Dendritic cell treated with granulocyte-macrophage colony-stimulating factor and Interleukin-4, amounts not matched to agents 40 ng/mL and 50 ng/mL, for 4 days (primary cell): ENCODE measurements around the gene GID8.

Experiments used
- H3K27ac Mint-ChIP-seq: one replicate; pipeline ENCODE4 v1.8.0; 2022; ENCODE audit warnings: mild to moderate bottlenecking, mixed read lengths
- H3K27me3 Mint-ChIP-seq: one replicate; pipeline ENCODE4 v1.8.0; 2022; ENCODE audit warnings: mild to moderate bottlenecking, mixed read lengths
- H3K36me3 Mint-ChIP-seq: one replicate; pipeline ENCODE4 v1.8.0; 2022; ENCODE audit warnings: low read depth, mixed read lengths
- H3K4me1 Mint-ChIP-seq: one replicate; pipeline ENCODE4 v1.8.0; 2022; ENCODE audit warnings: low read depth, mixed read lengths
- H3K4me3 Mint-ChIP-seq: one replicate; pipeline ENCODE4 v1.8.0; 2022; ENCODE audit warnings: mild to moderate bottlenecking, moderate library complexity, mixed read lengths
- H3K9me3 Mint-ChIP-seq: one replicate; pipeline ENCODE4 v1.8.0; 2022; ENCODE audit warnings: mixed read lengths
- intact Hi-C: fragments of 100-400 bp; cut with micrococcal nuclease; formaldehyde crosslinking; loops from one replicate; pipeline ENCODE4 v1.15.0; 2022

Gene GID8

GRCh38 chr20:62898093-62898964 is 39.6 kb upstream of the GID8 start:
- Mint-ChIP-seq H3K27me3 (no peaks in the 10 kb centered on the region), H3K4me1 (peaks cover 15% of the 10 kb centered on the region), H3K9me3 (no peaks in the 10 kb centered on the region), H3K36me3 (peaks cover 68% of the 10 kb centered on the region), H3K27ac (no peak overlapping the region), H3K4me3 (no peak overlapping the region)
- intact Hi-C loops = no loop called here

GRCh38 chr20:62898970-62899632 is 38.8 kb upstream of the GID8 start:
- Mint-ChIP-seq H3K27me3 (no peaks in the 10 kb centered on the region), H3K4me1 (peaks cover 15% of the 10 kb centered on the region), H3K9me3 (no peaks in the 10 kb centered on the region), H3K27ac (no peak overlapping the region), H3K36me3 (peaks cover 68% of the 10 kb centered on the region), H3K4me3 (no peak overlapping the region)
- intact Hi-C loops = no loop called here

- Mint-ChIP-seq H3K4me3 (no peak overlapping the region), H3K27ac (no peak overlapping the region), H3K36me3 (peaks cover 68% of the 10 kb centered on the region), H3K4me1 (peaks cover 15% of the 10 kb centered on the region), H3K27me3 (no peaks in the 10 kb centered on the region), H3K9me3 (no peaks in the 10 kb centered on the region)
- intact Hi-C loops = loop anchor here (5.0 to 10.0 kb wide), 2 partner anchors 38 to 105 kb away; partner anchors contain the start of genes BHLHE23 and GID8
Observed at GRCh38 chr20:62899633-62900051, 38.3 kb upstream of the GID8 start.

GRCh38 chr20:62900052-62900691 is 37.8 kb upstream of the GID8 start:
- Mint-ChIP-seq H3K27ac (no peak overlapping the region), H3K27me3 (no peaks in the 10 kb centered on the region), H3K4me3 (no peak overlapping the region), H3K36me3 (peaks cover 68% of the 10 kb centered on the region), H3K4me1 (peaks cover 15% of the 10 kb centered on the region), H3K9me3 (no peaks in the 10 kb centered on the region)
- intact Hi-C loops = loop anchor here (5.0 to 10.0 kb wide), 2 partner anchors 37 to 105 kb away; partner anchors contain the start of genes BHLHE23 and GID8

GRCh38 chr20:62900692-62901584 is 37.0 kb upstream of the GID8 start:
- H3K36me3 Mint-ChIP-seq = peaks cover 68% of the 10 kb centered on the region

GRCh38 chr20:62901891-62902290 is 36.1 kb upstream of the GID8 start:
- Mint-ChIP-seq H3K4me1 (peaks cover 15% of the 10 kb centered on the region), H3K36me3 (peaks cover 68% of the 10 kb centered on the region), H3K4me3 (no peak overlapping the region), H3K27me3 (no peaks in the 10 kb centered on the region), H3K9me3 (no peaks in the 10 kb centered on the region), H3K27ac (no peak overlapping the region)
- intact Hi-C loops = loop anchor here (5.0 to 10.0 kb wide), 2 partner anchors 35 to 103 kb away; partner anchors contain the start of genes BHLHE23 and GID8

More at GRCh38 chr20:62900692-62901584, 37.0 kb upstream of the GID8 start:
- Mint-ChIP-seq H3K9me3 (no peaks in the 10 kb centered on the region), H3K27me3 (no peaks in the 10 kb centered on the region), H3K4me1 (peaks cover 15% of the 10 kb centered on the region), H3K4me3 (no peak overlapping the region), H3K27ac (no peak overlapping the region)
- intact Hi-C loops = loop anchor here (5.0 to 10.0 kb wide), 2 partner anchors 36 to 104 kb away; partner anchors contain the start of genes BHLHE23 and GID8

- no peak overlapping the region for H3K4me3 Mint-ChIP-seq
- peaks cover 15% of the 10 kb centered on the region for H3K4me1 Mint-ChIP-seq
- peaks cover 71% of the 10 kb centered on the region for H3K36me3 Mint-ChIP-seq
- no peaks in the 10 kb centered on the region for H3K27me3 Mint-ChIP-seq
- no peak overlapping the region for H3K27ac Mint-ChIP-seq
- H3K9me3 Mint-ChIP-seq = no peaks in the 10 kb centered on the region
- intact Hi-C loops = loop anchor here (5.0 to 10.0 kb wide), 2 partner anchors 34 to 102 kb away; partner anchors contain the start of genes BHLHE23 and GID8
Observed at GRCh38 chr20:62902926-62903615, 34.9 kb upstream of the GID8 start.

- Mint-ChIP-seq H3K4me3 (no peak overlapping the region), H3K9me3 (no peaks in the 10 kb centered on the region), H3K4me1 (peaks cover 14% of the 10 kb centered on the region), H3K27ac (no peak overlapping the region), H3K27me3 (no peaks in the 10 kb centered on the region), H3K36me3 (peaks cover 96% of the 10 kb centered on the region)
- intact Hi-C loops = loop anchor here (10.0 kb wide), 1 partner anchor 99 kb away; the partner anchor contains the start of gene BHLHE23
Observed at GRCh38 chr20:62905536-62906117, 32.3 kb upstream of the GID8 start.

GRCh38 chr20:62906209-62906608 is 31.7 kb upstream of the GID8 start:
- Mint-ChIP-seq H3K36me3 (peaks cover 100% of the 10 kb centered on the region), H3K27ac (no peak overlapping the region), H3K27me3 (no peaks in the 10 kb centered on the region), H3K4me3 (no peak overlapping the region), H3K9me3 (no peaks in the 10 kb centered on the region), H3K4me1 (peaks cover 9% of the 10 kb centered on the region)
- intact Hi-C loops = loop anchor here (10.0 kb wide), 1 partner anchor 99 kb away; the partner anchor contains the start of gene BHLHE23

GRCh38 chr20:62906647-62907375 is 31.1 kb upstream of the GID8 start:
- H3K4me1 Mint-ChIP-seq = peaks cover 12% of the 10 kb centered on the region
- peaks cover 100% of the 10 kb centered on the region for H3K36me3 Mint-ChIP-seq
- intact Hi-C loops = loop anchor here (10.0 kb wide), 1 partner anchor 98 kb away; the partner anchor contains the start of gene BHLHE23
- H3K27ac Mint-ChIP-seq = no peak overlapping the region
- no peaks in the 10 kb centered on the region for H3K27me3 Mint-ChIP-seq
- no peak overlapping the region for H3K4me3 Mint-ChIP-seq
- no peaks in the 10 kb centered on the region for H3K9me3 Mint-ChIP-seq

GRCh38 chr20:62907384-62908317 is 30.3 kb upstream of the GID8 start:
- Mint-ChIP-seq H3K36me3 (peaks cover 98% of the 10 kb centered on the region), H3K27me3 (no peaks in the 10 kb centered on the region), H3K27ac (no peak overlapping the region), H3K4me1 (peaks cover 16% of the 10 kb centered on the region), H3K9me3 (no peaks in the 10 kb centered on the region), H3K4me3 (no peak overlapping the region)
- intact Hi-C loops = loop anchor here (10.0 kb wide), 1 partner anchor 97 kb away; the partner anchor contains the start of gene BHLHE23
